Smooth muscle cell (in vitro differentiated cells): ENCODE data around the gene GINS2. TPM values are rescaled to one million over a fixed set of nuclear protein-coding genes. Genes with fewer than 3 reads are reported as not detected.

Source experiments
- DNase-seq: peaks from one replicate; lab custom pipeline; 2025; ENCODE audit not compliant: unreplicated experiment; lab: John Stamatoyannopoulos, UW
- H2AFZ ChIP-seq: fragments of 200-600 bp; sonication (generic); 2 replicates; pipeline ENCODE4 v1.6.0; 2016; ENCODE audit warnings: antibody characterized with exemption, low read depth, mild to moderate bottlenecking
- H3F3A ChIP-seq: fragments of 200-600 bp; sonication (generic); 2 replicates; pipeline ENCODE4 v1.6.0; 2017; ENCODE audit warnings: antibody characterized with exemption, low read depth
- H3K27ac ChIP-seq: fragments of 200-600 bp; sonication (generic); 2 replicates; pipeline ENCODE4 v1.5.1; 2016; ENCODE audit warnings: low read depth, mild to moderate bottlenecking
- H3K27me3 ChIP-seq: fragments of 200-600 bp; sonication (generic); 2 replicates; pipeline ENCODE4 v1.6.1; 2016; ENCODE audit warnings: low read depth, mild to moderate bottlenecking
- H3K36me3 ChIP-seq: fragments of 200-600 bp; sonication (generic); 2 replicates; pipeline ENCODE4 v1.5.1; 2016; ENCODE audit warnings: low read depth
- H3K4me1 ChIP-seq: fragments of 200-600 bp; sonication (generic); 2 replicates; pipeline ENCODE4 v1.5.1; 2016; ENCODE audit warnings: low read depth
- H3K4me2 ChIP-seq: fragments of 200-600 bp; sonication (generic); 2 replicates; pipeline ENCODE4 v1.6.0; 2016; ENCODE audit warnings: mild to moderate bottlenecking
- H3K4me3 ChIP-seq: fragments of 200-600 bp; sonication (generic); 2 replicates; pipeline ENCODE4 v1.5.1; 2016; ENCODE audit warnings: mild to moderate bottlenecking
- H3K79me2 ChIP-seq: fragments of 200-600 bp; sonication (generic); 2 replicates; pipeline ENCODE4 v1.6.0; 2016; ENCODE audit warnings: low read depth, mild to moderate bottlenecking
- H3K9ac ChIP-seq: fragments of 200-600 bp; sonication (generic); 2 replicates; pipeline ENCODE4 v1.6.0; 2016; ENCODE audit warnings: low read depth
- H3K9me3 ChIP-seq: fragments of 200-600 bp; sonication (generic); replicated peaks from 2 replicates; pipeline ENCODE4 v1.5.1; 2016; ENCODE audit warnings: low read depth
- H4K20me1 ChIP-seq: fragments of 200-600 bp; sonication (generic); 2 replicates; pipeline ENCODE4 v1.6.0; 2016; ENCODE audit warnings: low read depth
- CTCF ChIP-seq: fragments of 200-600 bp; sonication (generic); IDR thresholded peaks from 2 replicates; pipeline ENCODE4 v1.5.1; 2017; ENCODE audit warnings: borderline replicate concordance, mild to moderate bottlenecking, antibody characterized with exemption; ENCODE audit not compliant: insufficient read depth, poor library complexity, severe bottlenecking
- WGBS: methylation state at CpG from one replicate; pipeline ENCODE4 v1.1.7; 2016; ENCODE audit warnings: low lambda C conversion rate; 5-methylcytosine and 5-hydroxymethylcytosine counted together
- polyA plus RNA-seq: library from polyadenylated mRNA; unstranded; fragments of >200 nt; fragmentation: Nextera tagmentation; extraction: Ambion mirVana; gene quantifications from 2 replicates; pipeline ENCODE4 v1.2.1, GENCODE V29; 2016
- total RNA-seq: library from RNA; depleted of rRNA; stranded (reverse); fragments of >200 nt; gene quantifications from 2 replicates; pipeline ENCODE4 v1.2.3, GENCODE V29; 2014

GINS2 gene
- total and polyA plus RNA-seq, 2 experiments from 2014 or later = 6.7 to 10.4 TPM

DNA sequence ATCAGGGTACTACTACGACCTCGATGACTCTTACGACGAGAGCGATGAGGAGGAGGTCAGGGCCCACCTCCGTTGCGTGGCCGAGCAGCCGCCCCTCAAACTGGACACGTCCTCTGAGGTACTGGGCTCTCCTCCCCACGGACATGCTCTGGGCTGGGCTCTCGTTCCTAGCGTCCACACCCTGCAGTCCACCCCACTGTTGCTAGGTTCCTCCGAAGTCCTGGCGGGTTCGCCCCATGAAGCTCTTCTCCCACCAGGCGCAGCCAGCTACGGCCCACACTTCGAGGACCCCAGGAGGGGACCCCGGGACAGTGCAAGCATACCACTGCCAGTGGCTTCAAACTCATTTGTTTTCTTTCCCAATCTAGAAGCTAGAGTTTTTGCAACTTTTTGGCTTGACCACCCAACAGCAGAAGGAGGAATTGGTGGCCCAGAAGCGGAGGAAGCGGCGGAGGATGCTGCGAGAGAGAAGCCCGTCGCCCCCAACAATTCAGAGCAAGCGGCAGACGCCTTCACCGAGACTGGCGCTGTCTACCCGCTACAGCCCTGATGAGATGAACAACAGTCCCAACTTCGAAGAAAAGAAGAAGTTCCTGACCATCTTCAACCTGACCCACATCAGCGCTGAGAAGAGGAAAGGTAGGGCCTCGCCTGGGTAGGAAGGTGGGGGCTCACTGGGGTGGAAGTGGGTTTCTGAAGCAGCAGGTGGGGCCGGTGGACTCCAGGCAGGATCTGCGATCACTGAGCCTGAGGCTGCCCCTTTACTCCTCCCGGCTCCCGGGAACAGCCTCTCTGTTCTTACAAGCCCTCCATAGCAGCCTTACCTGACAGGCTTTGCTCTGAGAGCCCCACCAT is 25.6 kb downstream of the GINS2 start:
- H2AFZ ChIP-seq = no peak overlapping the region
- no peak overlapping the region for H3K4me2 ChIP-seq
- no peaks in the 10 kb centered on the region for H3F3A ChIP-seq
- no peaks in the 10 kb centered on the region for H3K36me3 ChIP-seq
- no peaks in the 10 kb centered on the region for H3K9me3 ChIP-seq
- no peak overlapping the region for H3K4me3 ChIP-seq
- H3K27ac ChIP-seq = no peak overlapping the region
- H3K4me1 ChIP-seq = peaks cover 4% of the 10 kb centered on the region
- H3K9ac ChIP-seq = no peak overlapping the region
- DNase-seq = no peak
- WGBS = over 99% methylated on average over 38 of the region's 38 CpGs
- no peaks in the 10 kb centered on the region for H3K79me2 ChIP-seq
- peaks cover 22% of the 10 kb centered on the region for H4K20me1 ChIP-seq
- no peak for TF ChIP-seq CTCF
- H3K27me3 ChIP-seq = no peaks in the 10 kb centered on the region

- no peaks in the 10 kb centered on the region for H3K79me2 ChIP-seq
- H3K4me2 ChIP-seq = no peak overlapping the region
- TF ChIP-seq CTCF = no peak
- 97% methylated on average over 3 of the region's 3 CpGs for WGBS
- no peak for DNase-seq
- H2AFZ ChIP-seq = no peak overlapping the region
- H3K36me3 ChIP-seq = no peaks in the 10 kb centered on the region
- peaks cover 22% of the 10 kb centered on the region for H4K20me1 ChIP-seq
- no peaks in the 10 kb centered on the region for H3K27me3 ChIP-seq
- H3K4me1 ChIP-seq = peaks cover 4% of the 10 kb centered on the region
- no peak overlapping the region for H3K9ac ChIP-seq
- H3K4me3 ChIP-seq = no peak overlapping the region
- no peak overlapping the region for H3K27ac ChIP-seq
- no peaks in the 10 kb centered on the region for H3F3A ChIP-seq
- H3K9me3 ChIP-seq = no peaks in the 10 kb centered on the region
Measured at GRCh38 chr16:85662482-85662812, 26.3 kb downstream of the GINS2 start.

DNA sequence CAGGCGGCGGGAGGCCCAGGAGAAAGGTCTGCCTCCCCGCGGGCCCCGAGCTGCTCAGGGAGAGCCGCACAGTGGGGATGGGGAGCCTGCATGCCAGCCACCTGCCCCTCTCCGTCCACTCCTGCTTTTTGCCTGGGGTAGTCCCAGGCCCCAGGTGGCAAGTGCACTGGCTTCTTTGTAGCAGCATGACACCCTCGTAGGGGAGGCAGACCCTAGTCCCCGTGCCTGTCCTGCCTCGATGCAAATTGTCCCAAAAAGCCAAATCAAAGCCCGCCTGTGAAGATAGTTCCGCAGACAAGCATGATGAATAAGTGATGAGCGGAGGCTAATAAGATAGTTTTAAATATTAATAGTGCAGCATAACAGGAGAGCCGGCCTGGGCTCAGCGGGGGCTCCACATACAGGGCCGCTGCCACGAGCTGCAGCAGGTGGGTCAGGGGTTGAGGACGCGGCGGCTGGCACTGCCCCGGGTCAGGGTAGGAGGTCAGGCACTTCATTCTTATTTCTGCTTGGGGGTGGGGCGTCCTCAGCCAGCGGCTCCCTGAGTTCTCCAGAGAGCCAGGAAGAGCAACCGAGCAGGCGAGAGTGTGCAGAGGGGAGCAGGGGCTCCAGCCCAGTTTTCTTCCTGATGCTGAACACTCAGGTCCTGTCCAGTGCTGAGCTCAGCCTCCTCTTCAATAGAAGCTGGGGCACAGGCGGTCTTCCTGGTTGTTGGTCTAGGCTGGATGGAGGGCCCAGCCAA is 26.8 kb downstream of the GINS2 start:
- Histone ChIP-seq H3K4me2 (no peak overlapping the region), H3K9ac (no peak overlapping the region), H3K4me1 (peaks cover 4% of the 10 kb centered on the region), H3F3A (no peaks in the 10 kb centered on the region), H3K4me3 (no peak overlapping the region), H3K36me3 (no peaks in the 10 kb centered on the region), H3K27ac (no peak overlapping the region), H3K9me3 (no peaks in the 10 kb centered on the region), H2AFZ (no peak overlapping the region), H3K27me3 (no peaks in the 10 kb centered on the region), H4K20me1 (peaks cover 22% of the 10 kb centered on the region), H3K79me2 (no peaks in the 10 kb centered on the region)
- no peak for DNase-seq
- no peak for TF ChIP-seq CTCF
- 98% methylated on average over 26 of the region's 26 CpGs for WGBS
